Suprapubic skin (tissue), 4 donors: ENCODE data around the gene FLNA. TPM values are rescaled to one million over a fixed set of nuclear protein-coding genes. Genes with fewer than 3 reads are reported as not detected.

ENCODE experiments used
- DNase-seq, 2 donors: peaks; one replicate each; pipeline ENCODE4 v3.0.0-alpha.2; 2019; ENCODE audit warnings: low spot score in 2 of 2
- H3K27ac ChIP-seq: fragments of 200-600 bp; sonication (generic); one replicate; pipeline ENCODE4 v1.5.1; 2019
- H3K27me3 ChIP-seq: fragments of 200-600 bp; sonication (generic); one replicate; pipeline ENCODE4 v1.5.1; 2019
- H3K36me3 ChIP-seq: fragments of 200-600 bp; sonication (generic); one replicate; pipeline ENCODE4 v1.5.1; 2019
- H3K4me1 ChIP-seq: fragments of 200-600 bp; sonication (generic); one replicate; pipeline ENCODE4 v1.5.1; 2019
- H3K4me3 ChIP-seq: fragments of 200-600 bp; sonication (generic); one replicate; pipeline ENCODE4 v1.5.1; 2019; ENCODE audit warnings: mild to moderate bottlenecking
- H3K9me3 ChIP-seq: fragments of 200-600 bp; sonication (generic); one replicate; pipeline ENCODE4 v1.5.1; 2019
- CTCF ChIP-seq, 2 donors: fragments of 200-600 bp in 1 of 2; fragments of 450-650 bp in 1 of 2; sonication (generic) in 1 of 2; IDR thresholded peaks; one replicate each; pipeline ENCODE4 v1.5.1; 2016 to 2019; ENCODE audit warnings: antibody characterized with exemption in 2 of 2, mild to moderate bottlenecking in 1 of 2, moderate library complexity in 1 of 2
- EP300 ChIP-seq: sonication (generic); formaldehyde crosslinking; IDR thresholded peaks from one replicate; pipeline ENCODE4 v1.6.1; 2017; ENCODE audit warnings: antibody characterized with exemption
- POLR2A ChIP-seq, 2 donors: fragments of 450-650 bp; IDR thresholded peaks; one replicate each; pipeline ENCODE4 v1.6.1; 2017; ENCODE audit warnings: antibody characterized with exemption in 2 of 2, mild to moderate bottlenecking in 2 of 2, moderate library complexity in 2 of 2
- POLR2AphosphoS5 ChIP-seq, 3 donors: sonication (generic); formaldehyde crosslinking; IDR thresholded peaks; one replicate each; pipeline ENCODE4 v1.6.1; 2017; ENCODE audit warnings: antibody characterized with exemption in 3 of 3
- WGBS: methylation state at CpG from one replicate; pipeline ENCODE4 v1.1.5; 2018; 5-methylcytosine and 5-hydroxymethylcytosine counted together
- total RNA-seq, 4 donors: library from RNA; depleted of rRNA; stranded (reverse); fragments of >200 nt; gene quantifications; one replicate each; pipeline ENCODE4 v1.1.0, GENCODE V29; 2016

The FLNA gene
- total RNA-seq, 4 donors from 2014 or later: 374 to 402 (median 386) TPM

DNA sequence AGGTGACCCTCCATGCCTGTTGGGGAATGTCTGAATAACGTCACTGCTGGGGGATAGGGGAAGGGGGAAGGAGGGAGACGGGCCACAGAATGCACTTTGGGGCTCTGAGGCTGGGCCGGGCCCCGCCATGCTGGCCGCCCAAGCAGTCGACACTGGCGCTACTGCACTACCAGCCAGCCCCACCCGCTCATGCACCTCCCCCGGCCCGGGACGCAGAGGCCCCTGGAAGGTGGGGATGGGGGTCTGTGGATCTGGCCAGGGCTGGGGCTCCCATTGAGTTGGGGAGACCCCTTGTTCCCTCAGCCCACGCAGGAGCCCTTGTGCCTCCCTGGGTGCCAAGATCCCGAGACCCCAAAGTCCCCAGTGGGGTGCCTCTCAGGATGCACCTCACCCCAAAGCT, 17.8 kb downstream of the FLNA start:
- Histone ChIP-seq H3K27ac (no peak overlapping the region), H3K9me3 (no peaks in the 10 kb centered on the region), H3K27me3 (no peaks in the 10 kb centered on the region), H3K4me1 (no peaks in the 10 kb centered on the region), H3K4me3 (no peak overlapping the region), H3K36me3 (peaks cover 96% of the 10 kb centered on the region)
- DNase-seq: no peak
- TF ChIP-seq POLR2A (IDR thresholded peaks at IDR 0.05) (no peak), POLR2AphosphoS5 (IDR thresholded peaks at IDR 0.05) (no peak), EP300 (no peak), CTCF (IDR thresholded peaks at IDR 0.05) (no peak)
- WGBS: 73% methylated on average over 8 of the region's 13 CpGs

DNA sequence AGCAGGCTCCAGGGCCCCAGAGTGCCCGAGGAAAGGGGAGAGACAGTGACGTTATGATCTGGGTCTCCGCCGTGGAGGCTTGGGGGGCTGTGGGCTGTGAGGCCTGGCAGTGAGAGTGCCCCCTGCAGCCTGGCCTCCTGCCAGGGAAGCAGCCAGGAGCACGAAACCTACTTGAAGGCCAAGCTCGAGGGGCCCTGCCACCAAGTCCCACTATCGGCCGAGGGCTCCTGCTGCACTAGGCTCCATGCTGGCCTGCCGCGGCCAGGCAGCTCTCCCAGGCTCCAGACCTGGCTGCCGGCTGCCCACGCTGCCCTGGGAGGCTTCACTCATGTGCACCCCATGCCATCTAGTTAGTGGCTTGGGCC, 18.7 kb downstream of the FLNA start:
- H3K4me3 ChIP-seq: no peak overlapping the region
- no peak for DNase-seq
- H3K36me3 ChIP-seq: peaks cover 99% of the 10 kb centered on the region
- TF ChIP-seq CTCF (IDR thresholded peaks at IDR 0.05) (no peak), EP300 (no peak), POLR2A (IDR thresholded peaks at IDR 0.05) (no peak), POLR2AphosphoS5 (IDR thresholded peaks at IDR 0.05) (no peak)
- no peaks in the 10 kb centered on the region for H3K9me3 ChIP-seq
- no peak overlapping the region for H3K27ac ChIP-seq
- peaks cover 5% of the 10 kb centered on the region for H3K4me1 ChIP-seq
- WGBS: 60% methylated on average over 1 of the region's 12 CpGs
- no peaks in the 10 kb centered on the region for H3K27me3 ChIP-seq

GRCh38 chrX:154355094-154355775, 19.2 kb downstream of the FLNA start:
- WGBS: 87% methylated on average over 11 of the region's 30 CpGs
- Histone ChIP-seq H3K9me3 (no peaks in the 10 kb centered on the region), H3K4me1 (peaks cover 7% of the 10 kb centered on the region), H3K36me3 (peaks cover 100% of the 10 kb centered on the region), H3K27me3 (no peaks in the 10 kb centered on the region), H3K27ac (no peak overlapping the region), H3K4me3 (no peak overlapping the region)
- no peak for TF ChIP-seq POLR2AphosphoS5 (IDR thresholded peaks at IDR 0.05)
- no peak for TF ChIP-seq CTCF (IDR thresholded peaks at IDR 0.05)
- no peak for TF ChIP-seq POLR2A (IDR thresholded peaks at IDR 0.05)
- no peak for TF ChIP-seq EP300
- no peak for DNase-seq

- no peaks in the 10 kb centered on the region for H3K27me3 ChIP-seq
- 79% methylated on average over 3 of the region's 13 CpGs for WGBS
- H3K36me3 ChIP-seq: peaks cover 100% of the 10 kb centered on the region
- peaks cover 7% of the 10 kb centered on the region for H3K4me1 ChIP-seq
- no peak overlapping the region for H3K27ac ChIP-seq
- TF ChIP-seq CTCF (IDR thresholded peaks at IDR 0.05) (no peak), POLR2AphosphoS5 (IDR thresholded peaks at IDR 0.05) (no peak), POLR2A (IDR thresholded peaks at IDR 0.05) (no peak), EP300 (no peak)
- no peak overlapping the region for H3K4me3 ChIP-seq
- no peaks in the 10 kb centered on the region for H3K9me3 ChIP-seq
- no peak for DNase-seq
Observed at GRCh38 chrX:154354516-154354915, 19.9 kb downstream of the FLNA start.

- Histone ChIP-seq H3K36me3 (peaks cover 100% of the 10 kb centered on the region), H3K27ac (no peak overlapping the region), H3K27me3 (no peaks in the 10 kb centered on the region), H3K4me1 (peaks cover 7% of the 10 kb centered on the region), H3K4me3 (no peak overlapping the region), H3K9me3 (no peaks in the 10 kb centered on the region)
- WGBS: 81% methylated on average over 2 of the region's 14 CpGs
- DNase-seq: no peak
- no peak for TF ChIP-seq EP300
- TF ChIP-seq POLR2A (IDR thresholded peaks at IDR 0.05): no peak
- no peak for TF ChIP-seq CTCF (IDR thresholded peaks at IDR 0.05)
- TF ChIP-seq POLR2AphosphoS5 (IDR thresholded peaks at IDR 0.05): no peak
Observed at GRCh38 chrX:154354013-154354412, 20.4 kb downstream of the FLNA start.
